Liver (tissue), 9 donors: ENCODE data around the gene OR4D11. TPM values are rescaled to one million over a fixed set of nuclear protein-coding genes. Genes with fewer than 3 reads are reported as not detected.
"Not testable (repeated sequence)": the region's sequence is repeated elsewhere in the genome, so short reads cannot be mapped to it uniquely, and the experiment has no call there.

Source experiments
- DNase-seq: peaks from one replicate; pipeline ENCODE4 v3.0.0-alpha.2; 2017; ENCODE audit warnings: low spot score
- H3K27ac ChIP-seq, 2 donors: one replicate each; pipeline ENCODE4 v1.7.0; 2013; ENCODE audit warnings: inconsistent platforms in 2 of 2, low read length in 2 of 2, control low read depth in 1 of 2, low read depth in 1 of 2, mild to moderate bottlenecking in 1 of 2
- H3K27me3 ChIP-seq, 4 donors: one replicate each; pipeline versions ENCODE4 v1.6.1 to v1.7.0; 2013; ENCODE audit warnings: low read length in 3 of 4, inconsistent platforms in 1 of 4, mild to moderate bottlenecking in 1 of 4, moderate library complexity in 1 of 4; ENCODE audit not compliant: control insufficient read depth in 4 of 4, insufficient read depth in 4 of 4
- H3K36me3 ChIP-seq, 4 donors: one replicate each; pipeline versions ENCODE4 v1.6.1 to v1.7.0; 2013; ENCODE audit warnings: low read length in 3 of 4, mild to moderate bottlenecking in 3 of 4, low read depth in 1 of 4, moderate library complexity in 1 of 4; ENCODE audit not compliant: control insufficient read depth in 4 of 4, insufficient read depth in 3 of 4
- H3K4me1 ChIP-seq, 4 donors: one replicate each; pipeline versions ENCODE4 v1.6.1 to v1.7.0; 2013; ENCODE audit warnings: low read length in 3 of 4, mild to moderate bottlenecking in 3 of 4, moderate library complexity in 1 of 4; ENCODE audit not compliant: control insufficient read depth in 4 of 4, insufficient read depth in 4 of 4
- H3K4me3 ChIP-seq, 3 donors: one replicate each; pipeline versions ENCODE4 v1.6.1 to v1.7.0; 2013; ENCODE audit warnings: low read length in 3 of 3, control low read depth in 1 of 3, low read depth in 1 of 3, mild to moderate bottlenecking in 1 of 3
- H3K9ac ChIP-seq, 2 donors: one replicate each; pipeline ENCODE4 v1.7.0; 2013; ENCODE audit warnings: low read length in 2 of 2, mild to moderate bottlenecking in 2 of 2, moderate library complexity in 2 of 2, control low read depth in 1 of 2, low read depth in 1 of 2
- H3K9me3 ChIP-seq, 4 donors: one replicate each; pipeline versions ENCODE4 v1.6.1 to v1.7.0; 2013; ENCODE audit warnings: low read length in 3 of 4; ENCODE audit not compliant: control insufficient read depth in 4 of 4
- EGR1 ChIP-seq, 2 donors: IDR thresholded peaks; 2 replicates each; pipeline ENCODE4 v1.6.1; 2016 to 2018; ENCODE audit warnings: antibody characterized with exemption in 2 of 2, low read depth in 2 of 2
- FOXA1 ChIP-seq: IDR thresholded peaks from 2 replicates; pipeline ENCODE4 v1.6.1; 2016; ENCODE audit warnings: antibody characterized with exemption
- GABPA ChIP-seq, 2 donors: IDR thresholded peaks in 1 of 2; conservative IDR thresholded peaks in 1 of 2; 2 replicates each; pipeline ENCODE4 v1.6.1; 2016; ENCODE audit warnings: antibody characterized with exemption in 2 of 2, mild to moderate bottlenecking in 1 of 2, moderate library complexity in 1 of 2
- HNF4G ChIP-seq: IDR thresholded peaks from 2 replicates; pipeline ENCODE4 v1.6.1; 2016; ENCODE audit warnings: antibody characterized with exemption
- NR2F2 ChIP-seq: IDR thresholded peaks from 2 replicates; pipeline ENCODE4 v1.6.1; 2016; ENCODE audit warnings: antibody characterized with exemption
- REST ChIP-seq: IDR thresholded peaks from 2 replicates; pipeline ENCODE4 v1.6.1; 2016; ENCODE audit warnings: antibody characterized with exemption, mild to moderate bottlenecking
- SP1 ChIP-seq: IDR thresholded peaks from 2 replicates; pipeline ENCODE4 v1.6.1; 2018; ENCODE audit warnings: antibody characterized with exemption, mild to moderate bottlenecking
- TAF1 ChIP-seq: conservative IDR thresholded peaks from 2 replicates; pipeline ENCODE4 v1.6.1; 2016; ENCODE audit warnings: antibody characterized with exemption, mild to moderate bottlenecking
- YY1 ChIP-seq: IDR thresholded peaks from 2 replicates; pipeline ENCODE4 v1.6.1; 2016; ENCODE audit warnings: antibody characterized with exemption, mild to moderate bottlenecking
- ZBTB33 ChIP-seq: IDR thresholded peaks from 2 replicates; pipeline ENCODE4 v1.6.1; 2016; ENCODE audit warnings: antibody characterized with exemption
- WGBS: extraction: QIAGEN DNeasy Blood & Tissue Kit; methylation state at CpG from one replicate; pipeline ENCODE4 v1.1.7; 2013; 5-methylcytosine and 5-hydroxymethylcytosine counted together
- polyA plus RNA-seq, 2 donors: library from polyadenylated mRNA; stranded (reverse) in 1 of 2; unstranded in 1 of 2; fragments of 200-250 nt in 1 of 2; fragments of >200 nt in 1 of 2; fragmentation: Nextera tagmentation in 1 of 2; extraction: Ambion mirVana in 1 of 2; gene quantifications; one replicate each; pipeline versions ENCODE4 v1.2.1 to v1.2.3, GENCODE V29; 2013 to 2015
- total RNA-seq, 2 donors: library from RNA; depleted of rRNA; stranded (reverse); fragments of >200 nt; gene quantifications; one replicate each; pipeline ENCODE4 v1.2.3, GENCODE V29; 2014
- TF ChIP-seq, protein P1 (sequence below): IDR thresholded peaks from 2 replicates; pipeline ENCODE4 v1.6.1; 2016; ENCODE audit warnings: antibody characterized with exemption
- donor health status: healthy.
- donor health status: healthy.
- donor health status: healthy.
- donor health status: healthy.
- donor health status: healthy.

OR4D11 gene
- total and polyA plus RNA-seq, 4 donors, result not detected

GRCh38 chr11:59511675-59512074 lies 8.3 kb downstream of the OR4D11 start (continued):
- TF ChIP-seq REST (no peak), HNF4G (no peak), YY1 (no peak), EGR1 (IDR thresholded peaks at IDR 0.05; ENCODE audit: low read depth in 2 of 2) (no peak), NR2F2 (no peak), FOXA1 (no peak), SP1 (no peak), GABPA (IDR thresholded peaks at IDR 0.05 in 1 of 2, conservative IDR thresholded peaks at IDR 0.05 in 1 of 2) (no peak)

DNA sequence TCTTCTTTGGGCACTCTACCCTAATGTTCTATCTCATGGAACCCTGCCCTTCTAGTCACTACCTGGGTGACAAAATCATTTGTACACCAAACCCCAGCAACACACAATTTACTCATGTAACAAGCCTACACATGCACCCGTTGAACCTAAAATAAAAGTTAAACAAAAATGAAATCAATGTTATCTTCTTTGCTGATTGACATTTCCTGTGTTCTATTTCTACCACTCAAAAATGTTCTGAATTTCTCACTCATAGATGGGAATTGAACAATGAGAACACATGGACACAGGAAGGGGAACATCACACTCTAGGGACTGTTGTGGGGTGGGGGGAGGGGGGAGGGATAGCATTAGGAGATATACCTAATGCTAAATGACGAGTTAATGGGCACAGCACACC lies 16.8 kb downstream of the OR4D11 start:
- not testable (repeated sequence) for H3K36me3 ChIP-seq, DNase-seq, H3K4me1 ChIP-seq, H3K27me3 ChIP-seq, H3K4me3 ChIP-seq, H3K27ac ChIP-seq, H3K9me3 ChIP-seq, H3K9ac ChIP-seq
- 67% methylated on average over 2 of the region's 2 CpGs for WGBS

DNA sequence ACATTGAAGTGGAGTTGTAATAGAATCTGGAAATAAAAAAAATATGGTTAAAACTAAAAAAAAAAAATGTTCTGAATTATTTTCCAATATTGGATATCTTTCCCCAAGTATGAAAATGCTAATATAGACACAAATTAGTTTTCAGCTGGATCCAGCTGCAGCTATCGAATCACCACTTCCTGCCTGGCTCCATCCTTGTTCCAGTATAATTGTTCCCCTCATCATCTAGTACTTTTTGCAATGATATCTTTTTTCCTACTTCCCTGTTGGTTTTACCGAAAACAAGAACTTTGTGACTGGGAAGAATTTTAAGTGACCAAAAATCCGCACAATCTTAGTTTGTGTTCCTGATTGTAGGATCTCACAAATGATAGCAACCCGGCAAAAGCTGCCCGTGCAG lies 17.4 kb downstream of the OR4D11 start:
- Histone ChIP-seq H3K4me3 (no peak overlapping the region), H3K9me3 (no peaks in the 10 kb centered on the region), H3K36me3 (no peaks in the 10 kb centered on the region), H3K27me3 (peaks cover 0 to 2% (median 0%) of the 10 kb centered on the region in 4 donors), H3K4me1 (no peaks in the 10 kb centered on the region), H3K9ac (no peak overlapping the region), H3K27ac (no peak overlapping the region)
- no peak for DNase-seq
- WGBS, result 78% methylated on average over 5 of the region's 5 CpGs
- TF ChIP-seq NR2F2 (no peak), REST (no peak), TAF1 (no peak), FOXA1 (no peak), ZBTB33 (no peak)
- TF ChIP-seq, protein P1, sequence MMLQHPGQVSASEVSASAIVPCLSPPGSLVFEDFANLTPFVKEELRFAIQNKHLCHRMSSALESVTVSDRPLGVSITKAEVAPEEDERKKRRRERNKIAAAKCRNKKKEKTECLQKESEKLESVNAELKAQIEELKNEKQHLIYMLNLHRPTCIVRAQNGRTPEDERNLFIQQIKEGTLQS, result no peak
